K562 (cell line): Measurements from ENCODE around the gene NUSAP1. TPM values are rescaled to one million over a fixed set of nuclear protein-coding genes. Genes with fewer than 3 reads are reported as not detected.
A peak's percentile ranks its signal among the peaks of the same experiment; 100 is the strongest.

Source experiments
- AFF4 ChIP-seq: sonication (generic); formaldehyde crosslinking; IDR thresholded peaks from 2 replicates; pipeline ENCODE4 v1.8.0; 2023; ENCODE audit warnings: mild to moderate bottlenecking, missing genetic modification reagents
- BCOR ChIP-seq: fragments of 450-650 bp; IDR thresholded peaks from 2 replicates; pipeline ENCODE4 v1.6.1; 2016
- CBX1 ChIP-seq: sonication (generic); IDR thresholded peaks from 2 replicates; pipeline ENCODE4 v1.6.1; 2016; ENCODE audit warnings: antibody characterized with exemption, low read depth, mild to moderate bottlenecking
- HDAC1 ChIP-seq, 2 experiments: fragments of 450-650 bp; IDR thresholded peaks; 2 replicates each; pipeline ENCODE4 v1.6.1; 2016 to 2017; ENCODE audit warnings: inconsistent platforms in 1 of 2, mild to moderate bottlenecking in 1 of 2, moderate library complexity in 1 of 2
- HDAC2 ChIP-seq: fragments of 450-650 bp; IDR thresholded peaks from 2 replicates; pipeline ENCODE4 v1.6.1; 2016; ENCODE audit warnings: mild to moderate bottlenecking
- KAT7 ChIP-seq: sonication (generic); formaldehyde crosslinking; IDR thresholded peaks from 2 replicates; pipeline ENCODE4 v1.8.0; 2022; ENCODE audit warnings: missing genetic modification reagents, mild to moderate bottlenecking, borderline replicate concordance
- TAF1 ChIP-seq: IDR thresholded peaks from 2 replicates; pipeline ENCODE4 v1.6.1; 2011; ENCODE audit warnings: mild to moderate bottlenecking, low read length, moderate library complexity; ENCODE audit not compliant: insufficient read depth, control insufficient read depth, severe bottlenecking; ENCODE audit errors: extremely low read depth
- polyA plus RNA-seq, 8 experiments: library from polyadenylated mRNA; depleted of rRNA in 4 of 8; stranded (reverse) in 5 of 8; unstranded in 3 of 8; fragments of >200 nt; fragmentation: Nextera tagmentation in 2 of 8; fragmentation: Illumina TruSeq in 1 of 8; extraction: Ambion mirVana in 2 of 8; extraction: Trizol in 1 of 8; gene quantifications; 2 replicates each; pipeline versions ENCODE4 v1.2.1 to v1.2.3, GENCODE V29; 2011 to 2014; ENCODE audit warnings: inconsistent platforms in 1 of 8, missing spikeins in 1 of 8
- total RNA-seq, 7 experiments: library from RNA; depleted of rRNA in 6 of 7; stranded (reverse); fragments of >200 nt in 6 of 7; fragmentation: Illumina TruSeq in 2 of 7; extraction: Trizol in 2 of 7; gene quantifications; 2 replicates each; pipeline versions ENCODE4 v1.2.1 to v1.2.3, GENCODE V29; 2011 to 2021; ENCODE audit warnings: low replicate concordance in 1 of 7
- TF ChIP-seq, protein P1 (sequence below): fragments of 450-650 bp; IDR thresholded peaks from 2 replicates; pipeline ENCODE4 v1.6.1; 2016; ENCODE audit warnings: low read depth
- TF ChIP-seq, protein P2 (sequence below), 2 experiments: fragments of 450-650 bp; IDR thresholded peaks; 2 replicates each; pipeline ENCODE4 v1.6.1; 2016
- TF ChIP-seq, protein P3 (sequence below): sonication (generic); formaldehyde crosslinking; IDR thresholded peaks from 2 replicates; pipeline ENCODE4 v1.8.1; 2023; ENCODE audit warnings: mild to moderate bottlenecking, missing genetic modification reagents

NUSAP1 gene
- total and polyA plus RNA-seq, 9 of the 15 experiments (the other 6 are each of a cell fraction or from before 2014, with no cell fraction given): 119 to 266 (median 227) TPM

DNA sequence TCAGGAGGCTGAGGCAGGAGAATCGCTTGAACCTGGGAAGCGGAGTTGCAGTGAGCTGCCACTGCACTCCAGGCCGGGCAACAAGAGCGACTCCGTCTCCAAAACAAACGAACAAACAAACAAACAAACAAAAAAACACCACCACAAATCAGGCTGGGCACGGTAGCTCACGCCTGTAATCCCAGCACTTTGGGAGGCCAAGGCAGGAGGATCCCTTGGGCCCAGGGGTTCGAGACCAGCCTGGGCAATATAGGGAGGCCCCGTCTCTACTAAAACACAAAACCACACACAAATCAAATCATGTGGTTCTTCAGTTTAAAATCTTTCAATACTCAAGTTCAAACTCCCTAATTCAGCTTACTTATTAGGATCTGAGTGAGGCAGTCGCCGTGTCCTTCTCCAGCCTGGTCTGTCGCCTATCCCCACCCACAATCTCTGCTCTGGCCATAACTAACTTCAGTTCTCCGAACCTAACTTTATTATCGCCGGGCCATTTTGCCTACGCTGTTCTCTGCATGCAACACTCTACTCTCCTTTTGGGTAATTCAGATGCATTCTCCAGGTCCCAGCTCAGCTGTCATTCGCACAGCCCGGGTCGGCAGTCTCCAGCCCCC, 83.6 kb downstream of the NUSAP1 start (continued):
- TF ChIP-seq TAF1: no peak
- TF ChIP-seq CBX1: 0 out of 2 replicates have a peak, but pooled peaks have one; percentile 32
- TF ChIP-seq, protein P1, sequence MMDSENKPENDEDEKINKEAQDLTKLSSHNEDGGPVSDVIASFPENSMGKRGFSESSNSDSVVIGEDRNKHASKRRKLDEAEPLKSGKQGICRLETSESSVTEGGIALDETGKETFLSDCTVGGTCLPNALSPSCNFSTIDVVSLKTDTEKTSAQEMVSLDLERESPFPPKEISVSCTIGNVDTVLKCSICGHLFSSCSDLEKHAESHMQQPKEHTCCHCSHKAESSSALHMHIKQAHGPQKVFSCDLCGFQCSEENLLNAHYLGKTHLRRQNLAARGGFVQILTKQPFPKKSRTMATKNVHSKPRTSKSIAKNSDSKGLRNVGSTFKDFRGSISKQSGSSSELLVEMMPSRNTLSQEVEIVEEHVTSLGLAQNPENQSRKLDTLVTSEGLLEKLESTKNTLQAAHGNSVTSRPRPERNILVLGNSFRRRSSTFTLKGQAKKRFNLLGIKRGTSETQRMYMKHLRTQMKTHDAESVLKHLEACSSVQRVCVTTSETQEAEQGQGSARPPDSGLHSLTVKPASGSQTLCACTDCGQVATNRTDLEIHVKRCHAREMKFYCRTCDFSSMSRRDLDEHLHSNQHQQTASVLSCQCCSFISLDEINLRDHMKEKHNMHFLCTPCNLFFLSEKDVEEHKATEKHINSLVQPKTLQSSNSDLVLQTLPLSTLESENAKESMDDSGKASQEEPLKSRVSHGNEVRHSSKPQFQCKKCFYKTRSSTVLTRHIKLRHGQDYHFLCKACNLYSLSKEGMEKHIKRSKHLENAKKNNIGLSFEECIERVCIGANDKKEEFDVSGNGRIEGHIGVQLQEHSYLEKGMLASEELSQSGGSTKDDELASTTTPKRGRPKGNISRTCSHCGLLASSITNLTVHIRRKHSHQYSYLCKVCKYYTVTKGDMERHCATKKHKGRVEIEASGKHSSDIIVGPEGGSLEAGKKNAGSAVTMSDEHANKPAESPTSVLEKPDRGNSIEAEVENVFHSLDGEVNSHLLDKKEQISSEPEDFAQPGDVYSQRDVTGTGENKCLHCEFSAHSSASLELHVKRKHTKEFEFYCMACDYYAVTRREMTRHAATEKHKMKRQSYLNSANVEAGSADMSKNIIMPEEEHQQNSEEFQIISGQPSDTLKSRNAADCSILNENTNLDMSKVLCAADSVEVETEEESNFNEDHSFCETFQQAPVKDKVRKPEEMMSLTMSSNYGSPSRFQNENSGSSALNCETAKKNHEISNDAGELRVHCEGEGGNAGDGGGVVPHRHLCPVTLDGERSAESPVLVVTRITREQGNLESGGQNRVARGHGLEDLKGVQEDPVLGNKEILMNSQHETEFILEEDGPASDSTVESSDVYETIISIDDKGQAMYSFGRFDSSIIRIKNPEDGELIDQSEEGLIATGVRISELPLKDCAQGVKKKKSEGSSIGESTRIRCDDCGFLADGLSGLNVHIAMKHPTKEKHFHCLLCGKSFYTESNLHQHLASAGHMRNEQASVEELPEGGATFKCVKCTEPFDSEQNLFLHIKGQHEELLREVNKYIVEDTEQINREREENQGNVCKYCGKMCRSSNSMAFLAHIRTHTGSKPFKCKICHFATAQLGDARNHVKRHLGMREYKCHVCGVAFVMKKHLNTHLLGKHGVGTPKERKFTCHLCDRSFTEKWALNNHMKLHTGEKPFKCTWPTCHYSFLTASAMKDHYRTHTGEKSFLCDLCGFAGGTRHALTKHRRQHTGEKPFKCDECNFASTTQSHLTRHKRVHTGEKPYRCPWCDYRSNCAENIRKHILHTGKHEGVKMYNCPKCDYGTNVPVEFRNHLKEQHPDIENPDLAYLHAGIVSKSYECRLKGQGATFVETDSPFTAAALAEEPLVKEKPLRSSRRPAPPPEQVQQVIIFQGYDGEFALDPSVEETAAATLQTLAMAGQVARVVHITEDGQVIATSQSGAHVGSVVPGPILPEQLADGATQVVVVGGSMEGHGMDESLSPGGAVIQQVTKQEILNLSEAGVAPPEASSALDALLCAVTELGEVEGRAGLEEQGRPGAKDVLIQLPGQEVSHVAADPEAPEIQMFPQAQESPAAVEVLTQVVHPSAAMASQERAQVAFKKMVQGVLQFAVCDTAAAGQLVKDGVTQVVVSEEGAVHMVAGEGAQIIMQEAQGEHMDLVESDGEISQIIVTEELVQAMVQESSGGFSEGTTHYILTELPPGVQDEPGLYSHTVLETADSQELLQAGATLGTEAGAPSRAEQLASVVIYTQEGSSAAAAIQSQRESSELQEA: peak; percentile 16; the same call in 1 of the 2 replicates
- TF ChIP-seq, protein P2, sequence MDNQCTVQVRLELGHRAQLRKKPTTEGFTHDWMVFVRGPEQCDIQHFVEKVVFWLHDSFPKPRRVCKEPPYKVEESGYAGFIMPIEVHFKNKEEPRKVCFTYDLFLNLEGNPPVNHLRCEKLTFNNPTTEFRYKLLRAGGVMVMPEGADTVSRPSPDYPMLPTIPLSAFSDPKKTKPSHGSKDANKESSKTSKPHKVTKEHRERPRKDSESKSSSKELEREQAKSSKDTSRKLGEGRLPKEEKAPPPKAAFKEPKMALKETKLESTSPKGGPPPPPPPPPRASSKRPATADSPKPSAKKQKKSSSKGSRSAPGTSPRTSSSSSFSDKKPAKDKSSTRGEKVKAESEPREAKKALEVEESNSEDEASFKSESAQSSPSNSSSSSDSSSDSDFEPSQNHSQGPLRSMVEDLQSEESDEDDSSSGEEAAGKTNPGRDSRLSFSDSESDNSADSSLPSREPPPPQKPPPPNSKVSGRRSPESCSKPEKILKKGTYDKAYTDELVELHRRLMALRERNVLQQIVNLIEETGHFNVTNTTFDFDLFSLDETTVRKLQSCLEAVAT (IDR thresholded peaks at IDR 0.05): 0 out of 4 replicates have a peak, but pooled peaks of 1 of the 2 experiments have one; percentile 1
- TF ChIP-seq, protein P3, sequence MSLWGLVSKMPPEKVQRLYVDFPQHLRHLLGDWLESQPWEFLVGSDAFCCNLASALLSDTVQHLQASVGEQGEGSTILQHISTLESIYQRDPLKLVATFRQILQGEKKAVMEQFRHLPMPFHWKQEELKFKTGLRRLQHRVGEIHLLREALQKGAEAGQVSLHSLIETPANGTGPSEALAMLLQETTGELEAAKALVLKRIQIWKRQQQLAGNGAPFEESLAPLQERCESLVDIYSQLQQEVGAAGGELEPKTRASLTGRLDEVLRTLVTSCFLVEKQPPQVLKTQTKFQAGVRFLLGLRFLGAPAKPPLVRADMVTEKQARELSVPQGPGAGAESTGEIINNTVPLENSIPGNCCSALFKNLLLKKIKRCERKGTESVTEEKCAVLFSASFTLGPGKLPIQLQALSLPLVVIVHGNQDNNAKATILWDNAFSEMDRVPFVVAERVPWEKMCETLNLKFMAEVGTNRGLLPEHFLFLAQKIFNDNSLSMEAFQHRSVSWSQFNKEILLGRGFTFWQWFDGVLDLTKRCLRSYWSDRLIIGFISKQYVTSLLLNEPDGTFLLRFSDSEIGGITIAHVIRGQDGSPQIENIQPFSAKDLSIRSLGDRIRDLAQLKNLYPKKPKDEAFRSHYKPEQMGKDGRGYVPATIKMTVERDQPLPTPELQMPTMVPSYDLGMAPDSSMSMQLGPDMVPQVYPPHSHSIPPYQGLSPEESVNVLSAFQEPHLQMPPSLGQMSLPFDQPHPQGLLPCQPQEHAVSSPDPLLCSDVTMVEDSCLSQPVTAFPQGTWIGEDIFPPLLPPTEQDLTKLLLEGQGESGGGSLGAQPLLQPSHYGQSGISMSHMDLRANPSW (CRISPR knock-in tag): peak; percentile 66; the same call in 1 of the 2 replicates
- peak; percentile 24; the same call in 1 of the 2 replicates for TF ChIP-seq AFF4 (CRISPR knock-in tag)
- TF ChIP-seq HDAC1 (IDR thresholded peaks at IDR 0.05): peak in 1 of 2 experiments; percentile 99; a peak in 1 of 4 replicates
- peak; percentile 64 for TF ChIP-seq BCOR
- peak; percentile 83 for TF ChIP-seq HDAC2
- TF ChIP-seq KAT7 (CRISPR knock-in tag): 0 out of 2 replicates have a peak, but pooled peaks have one; percentile 34
